ENCODE measurements around the gene C1QL2. TPM values are rescaled to one million over a fixed set of nuclear protein-coding genes. Genes with fewer than 3 reads are reported as not detected.

C1QL2 gene
- polyA plus RNA-seq, 3 donors from 2014 or later = not detected

GRCh38 chr2:119116411-119117295, 41.9 kb downstream of the C1QL2 start:
- Mint-ChIP-seq H3K4me1 (no peaks in the 10 kb centered on the region), H3K27me3 (ENCODE audit: low read depth in 3 of 3) (peaks cover 0 to 7% (median 5%) of the 10 kb centered on the region in 3 donors), H3K27ac (no peak overlapping the region)

GRCh38 chr2:119114266-119114665, 44.3 kb downstream of the C1QL2 start:
- peaks cover 0 to 8% (median 7%) of the 10 kb centered on the region in 3 donors for H3K27me3 Mint-ChIP-seq (ENCODE audit: low read depth in 3 of 3)
- H3K4me3 Mint-ChIP-seq = no peak overlapping the region
- peaks cover 0 to 5% (median 0%) of the 10 kb centered on the region in 6 donors for H3K9me3 Mint-ChIP-seq
- no peak for DNase-seq
- no peaks in the 10 kb centered on the region for H3K4me1 Mint-ChIP-seq
- H3K27ac Mint-ChIP-seq = no peak overlapping the region
- H3K36me3 Mint-ChIP-seq = peaks cover 0 to 3% (median 0%) of the 10 kb centered on the region in 3 donors

More at GRCh38 chr2:119116411-119117295, 41.9 kb downstream of the C1QL2 start:
- Mint-ChIP-seq H3K36me3 (peaks cover 0 to 1% (median 0%) of the 10 kb centered on the region in 3 donors), H3K9me3 (no peaks in the 10 kb centered on the region), H3K4me3 (no peak overlapping the region)
- DNase-seq = no peak

- no peak overlapping the region for H3K27ac Mint-ChIP-seq
- DNase-seq = no peak
- H3K4me3 Mint-ChIP-seq = no peak overlapping the region
Observed at GRCh38 chr2:119113489-119113770, 45.1 kb downstream of the C1QL2 start.

GRCh38 chr2:119112770-119113488, 45.6 kb downstream of the C1QL2 start:
- no peaks in the 10 kb centered on the region for H3K4me1 Mint-ChIP-seq
- peaks cover 0 to 9% (median 8%) of the 10 kb centered on the region in 3 donors for H3K27me3 Mint-ChIP-seq (ENCODE audit: low read depth in 3 of 3)
- no peak overlapping the region for H3K27ac Mint-ChIP-seq
- H3K4me3 Mint-ChIP-seq = no peak overlapping the region
- DNase-seq = no peak
- peaks cover 0 to 5% (median 0%) of the 10 kb centered on the region in 6 donors for H3K9me3 Mint-ChIP-seq
- H3K36me3 Mint-ChIP-seq = peaks cover 0 to 3% (median 0%) of the 10 kb centered on the region in 3 donors

More at GRCh38 chr2:119113489-119113770, 45.1 kb downstream of the C1QL2 start:
- H3K36me3 Mint-ChIP-seq = peaks cover 0 to 3% (median 0%) of the 10 kb centered on the region in 3 donors
- H3K27me3 Mint-ChIP-seq (ENCODE audit: low read depth in 3 of 3) = peaks cover 0 to 9% (median 8%) of the 10 kb centered on the region in 3 donors
- H3K9me3 Mint-ChIP-seq = peaks cover 0 to 5% (median 0%) of the 10 kb centered on the region in 6 donors
- H3K4me1 Mint-ChIP-seq = no peaks in the 10 kb centered on the region

GRCh38 chr2:119112230-119112629, 46.3 kb downstream of the C1QL2 start:
- H3K27ac Mint-ChIP-seq = no peak overlapping the region
- no peak for DNase-seq
- H3K4me3 Mint-ChIP-seq = no peak overlapping the region
- peaks cover 0 to 3% (median 0%) of the 10 kb centered on the region in 3 donors for H3K36me3 Mint-ChIP-seq
- H3K9me3 Mint-ChIP-seq = peaks cover 0 to 5% (median 0%) of the 10 kb centered on the region in 6 donors
- peaks cover 2 to 9% (median 8%) of the 10 kb centered on the region in 3 donors for H3K27me3 Mint-ChIP-seq (ENCODE audit: low read depth in 3 of 3)
- H3K4me1 Mint-ChIP-seq = no peaks in the 10 kb centered on the region

GRCh38 chr2:119111115-119111975, 47.2 kb downstream of the C1QL2 start:
- peaks cover 0 to 3% (median 0%) of the 10 kb centered on the region in 3 donors for H3K36me3 Mint-ChIP-seq
- H3K4me3 Mint-ChIP-seq = no peak overlapping the region
- peaks cover 5 to 9% (median 8%) of the 10 kb centered on the region in 3 donors for H3K27me3 Mint-ChIP-seq (ENCODE audit: low read depth in 3 of 3)
- H3K4me1 Mint-ChIP-seq = no peaks in the 10 kb centered on the region
- H3K9me3 Mint-ChIP-seq = peaks cover 0 to 5% (median 0%) of the 10 kb centered on the region in 6 donors
- H3K27ac Mint-ChIP-seq = no peak overlapping the region
- no peak for DNase-seq

- Mint-ChIP-seq H3K36me3 (peaks cover 0 to 3% (median 0%) of the 10 kb centered on the region in 3 donors), H3K4me1 (no peaks in the 10 kb centered on the region), H3K4me3 (no peak overlapping the region), H3K27ac (no peak overlapping the region), H3K27me3 (ENCODE audit: low read depth in 3 of 3) (peaks cover 8 to 9% (median 8%) of the 10 kb centered on the region in 3 donors), H3K9me3 (peaks cover 0 to 7% (median 0%) of the 10 kb centered on the region in 6 donors)
- no peak for DNase-seq
Observed at GRCh38 chr2:119109866-119110265, 48.7 kb downstream of the C1QL2 start.

- H3K27me3 Mint-ChIP-seq (ENCODE audit: low read depth in 3 of 3) = peaks cover 2 to 8% (median 3%) of the 10 kb centered on the region in 3 donors
- H3K27ac Mint-ChIP-seq = no peak overlapping the region
- H3K9me3 Mint-ChIP-seq = peaks cover 0 to 7% (median 0%) of the 10 kb centered on the region in 6 donors
- H3K36me3 Mint-ChIP-seq = peaks cover 0 to 3% (median 0%) of the 10 kb centered on the region in 3 donors
- H3K4me3 Mint-ChIP-seq = no peak overlapping the region
- no peaks in the 10 kb centered on the region for H3K4me1 Mint-ChIP-seq
- DNase-seq = no peak
Observed at GRCh38 chr2:119108186-119108585, 50.4 kb downstream of the C1QL2 start.

GRCh38 chr2:119106301-119106897, 52.2 kb downstream of the C1QL2 start:
- H3K36me3 Mint-ChIP-seq = no peaks in the 10 kb centered on the region
- peak in 2 of 3 donors; percentile 5 for DNase-seq
- peaks cover 2 to 8% (median 3%) of the 10 kb centered on the region in 3 donors for H3K27me3 Mint-ChIP-seq (ENCODE audit: low read depth in 3 of 3)
- no peaks in the 10 kb centered on the region for H3K4me1 Mint-ChIP-seq
- H3K27ac Mint-ChIP-seq = no peak overlapping the region
- H3K9me3 Mint-ChIP-seq = peaks cover 0 to 6% (median 0%) of the 10 kb centered on the region in 6 donors
- no peak overlapping the region for H3K4me3 Mint-ChIP-seq

Other genes with a start within 250 kb of the C1QL2 start
- gene MARCO, start 216.6 kb downstream of the C1QL2 start, polyA plus RNA-seq = under 1 TPM in 1 of 3 donors, not detected in 2; 0.53 TPM
- gene STEAP3, start 65.1 kb upstream of the C1QL2 start, polyA plus RNA-seq = 1 to 10 TPM in 1 of 3 donors, under 1 TPM in 1, not detected in 1; 0.83 to 1.9 TPM
- 10 to 100 TPM; 33.2 to 49.3 (median 47.5) TPM for gene C2orf76, start 208.1 kb upstream of the C1QL2 start, polyA plus RNA-seq
- 100 to 1,000 TPM; 641 to 788 (median 730) TPM for gene DBI, start 208.2 kb upstream of the C1QL2 start, polyA plus RNA-seq